Activated T-helper 1 cell treated with anti-CD3 and anti-CD28 coated beads, Interleukin-2, amount 50 U/mL, for 16 hours (primary cell): ENCODE data around the gene SBSN.
"Not testable (repeated sequence)": the region's sequence is repeated elsewhere in the genome, so short reads cannot be mapped to it uniquely, and the experiment has no call there.

Source experiments
- DNase-seq, 2 donors: peaks; one replicate each; pipeline ENCODE4 v3.0.0-alpha.2; 2020; ENCODE audit warnings: low read depth in 1 of 2, low spot score in 1 of 2

Gene SBSN

DNA sequence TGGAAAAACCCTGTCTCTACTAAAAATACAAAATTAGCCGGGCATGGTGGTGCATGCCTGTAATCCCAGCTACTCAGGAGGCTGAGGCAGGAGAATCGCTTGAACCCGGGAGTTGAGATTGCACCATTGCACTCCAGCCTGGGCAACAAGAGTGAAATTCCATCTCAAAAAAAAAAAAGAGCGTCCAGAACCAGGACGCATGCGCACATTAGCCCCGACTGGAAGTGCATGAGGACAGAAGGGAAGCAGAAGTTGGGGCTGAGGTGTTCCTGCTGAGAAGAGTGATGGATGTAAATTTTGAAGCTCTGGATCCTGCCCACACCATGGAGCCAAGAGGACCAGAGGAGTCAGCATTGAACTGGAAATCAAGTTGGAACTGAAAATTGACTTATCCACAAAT lies 53.5 kb downstream of the SBSN start:
- DNase-seq = not testable (repeated sequence)

DNA sequence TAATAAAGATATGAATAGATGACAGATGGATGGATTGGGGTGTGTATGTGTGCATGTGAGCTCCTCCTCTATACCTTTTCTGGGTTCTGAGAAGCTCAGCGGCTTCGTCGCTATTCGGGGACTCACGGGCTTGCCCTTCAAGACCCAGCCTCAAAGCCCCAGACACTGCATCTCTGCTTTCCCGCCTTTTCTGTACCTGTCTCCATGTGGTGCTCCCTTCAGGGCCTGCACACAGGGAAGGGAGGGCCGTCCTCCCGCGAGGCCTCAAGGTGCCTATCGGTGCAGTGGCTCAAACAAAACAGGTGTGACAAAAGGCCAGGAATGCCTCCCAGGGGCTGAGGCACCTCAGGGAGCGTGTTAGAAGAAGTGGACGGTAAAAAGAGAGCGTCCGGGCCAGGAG lies 54.0 kb downstream of the SBSN start:
- DNase-seq = no peak
